HepG2 (cell line): ENCODE data around the gene ATP7A. TPM values are rescaled to one million over a fixed set of nuclear protein-coding genes. Genes with fewer than 3 reads are reported as not detected.

ENCODE experiments used
- ATAC-seq: fragments of 200-7000 bp; cut with Tn5 transposase; 3 replicates; pipeline ENCODE4 v1.9.1; 2020; ENCODE audit warnings: mild to moderate bottlenecking, moderate library complexity
- BruUV-seq: library from RNA; stranded (reverse); fragments of 400-500 nt; replicated peaks from 2 replicates; lab custom pipeline; 2021; lab: Mats Ljungman, UMichigan
- CTCF ChIA-PET: fragments of 300-600 bp; formaldehyde crosslinking; extraction: SDS; loops from one replicate; lab custom pipeline; 2021; ENCODE audit warnings: low total read pairs, inconsistent platforms, low intra/inter-chr PET ratio; lab: Yijun Ruan, JAX
- POLR2A ChIA-PET: fragments of 350-600 bp; sonication (Branson Sonifier 250); formaldehyde crosslinking; loops from one replicate; lab custom pipeline; 2020; ENCODE audit warnings: antibody characterized with exemption, inconsistent platforms; lab: Yijun Ruan, JAX
- DNase-seq: peaks from one replicate; pipeline ENCODE4 v3.0.0-alpha.2; 2015; ENCODE audit warnings: low spot score
- FAIRE-seq: peaks from 3 replicates; lab custom pipeline; 2011; peaks lifted over from hg19 to GRCh38; lab: Jason Lieb, UNC
- H2AFZ ChIP-seq: one replicate; pipeline ENCODE4 v1.6.1; 2011; ENCODE audit warnings: low read length, inconsistent platforms
- H3K27ac ChIP-seq: fragments of 300-600 bp; 3 replicates; pipeline ENCODE4 v1.8.0; 2011; ENCODE audit warnings: mixed run types, mild to moderate bottlenecking, mixed read lengths, low read length, inconsistent platforms; ENCODE audit not compliant: insufficient read depth; ENCODE audit errors: extremely low read length
- H3K27me3 ChIP-seq, 2 experiments: fragments of 200-600 bp in 1 of 2; 2 replicates in 1 of 2; 3 replicates in 1 of 2; pipeline versions ENCODE4 v1.6.0 to v1.8.0; 2011; ENCODE audit warnings: low read length in 2 of 2, mild to moderate bottlenecking in 2 of 2, moderate library complexity in 2 of 2, inconsistent platforms in 1 of 2; ENCODE audit not compliant: insufficient read depth in 2 of 2, control insufficient read depth in 1 of 2
- H3K36me3 ChIP-seq, 2 experiments: fragments of 200-600 bp in 1 of 2; replicated peaks in 1 of 2; 2 replicates in 1 of 2; 3 replicates in 1 of 2; pipeline versions ENCODE4 v1.5.1 to v1.8.0; 2011; ENCODE audit warnings: low read length in 2 of 2, inconsistent platforms in 1 of 2; ENCODE audit not compliant: insufficient read depth in 2 of 2, control insufficient read depth in 1 of 2
- H3K4me1 ChIP-seq: 2 replicates; pipeline ENCODE4 v1.5.1; 2012; ENCODE audit warnings: low read length, inconsistent platforms; ENCODE audit not compliant: insufficient read depth
- H3K4me2 ChIP-seq: 2 replicates; pipeline ENCODE4 v1.6.0; 2011; ENCODE audit warnings: low read depth, low read length, inconsistent platforms
- H3K4me3 ChIP-seq, 3 experiments: fragments of 200-600 bp in 1 of 3; sonication (generic), shearing (Covaris generic) in 1 of 3; replicated peaks in 1 of 3; 2 replicates each; pipeline ENCODE4 v1.5.1; 2011 to 2016; ENCODE audit warnings: low read length in 3 of 3, inconsistent platforms in 2 of 3, low read depth in 2 of 3, mild to moderate bottlenecking in 2 of 3, control low read depth in 1 of 3, mixed read lengths in 1 of 3; ENCODE audit not compliant: insufficient read depth in 1 of 3
- H3K79me2 ChIP-seq: one replicate; pipeline ENCODE4 v1.6.1; 2011; ENCODE audit warnings: low read length, inconsistent platforms; ENCODE audit not compliant: insufficient read depth
- H3K9ac ChIP-seq: 2 replicates; pipeline ENCODE4 v1.6.0; 2011; ENCODE audit warnings: mild to moderate bottlenecking, low read depth, low read length, inconsistent platforms; ENCODE audit not compliant: insufficient read depth
- H3K9me3 ChIP-seq: 2 replicates; pipeline ENCODE4 v1.5.1; 2012; ENCODE audit warnings: mild to moderate bottlenecking, low read length
- H4K20me1 ChIP-seq: 2 replicates; pipeline ENCODE4 v1.6.0; 2011; ENCODE audit warnings: inconsistent platforms, mild to moderate bottlenecking, low read length, moderate library complexity; ENCODE audit not compliant: insufficient read depth
- HOXA3 ChIP-seq: sonication (generic); formaldehyde crosslinking; IDR thresholded peaks from 2 replicates; pipeline ENCODE4 v1.5.0; 2020; ENCODE audit warnings: missing genetic modification reagents
- MAF1 ChIP-seq: sonication (generic); formaldehyde crosslinking; IDR thresholded peaks from 2 replicates; pipeline ENCODE4 v1.5.0; 2020; ENCODE audit warnings: missing genetic modification reagents, borderline replicate concordance
- MEIS2 ChIP-seq: sonication (generic); formaldehyde crosslinking; IDR thresholded peaks from 2 replicates; pipeline ENCODE4 v1.9.0; 2021; ENCODE audit warnings: mild to moderate bottlenecking, missing genetic modification reagents
- NFATC3 ChIP-seq: sonication (generic); formaldehyde crosslinking; IDR thresholded peaks from 2 replicates; pipeline ENCODE4 v1.5.1; 2020; ENCODE audit warnings: mild to moderate bottlenecking, missing genetic modification reagents
- NFYB ChIP-seq: sonication (generic); formaldehyde crosslinking; IDR thresholded peaks from 2 replicates; pipeline ENCODE4 v1.4.0; 2020; ENCODE audit warnings: missing genetic modification reagents
- SIX1 ChIP-seq: sonication (generic); formaldehyde crosslinking; IDR thresholded peaks from 2 replicates; pipeline ENCODE4 v1.4.0; 2020; ENCODE audit warnings: missing genetic modification reagents, borderline replicate concordance
- ZBTB20 ChIP-seq: sonication (generic); formaldehyde crosslinking; IDR thresholded peaks from 2 replicates; pipeline ENCODE4 v1.8.1; 2023; ENCODE audit warnings: missing genetic modification reagents, low read depth, mild to moderate bottlenecking, borderline replicate concordance
- ZEB1 ChIP-seq: IDR thresholded peaks from 2 replicates; pipeline ENCODE4 v1.6.1; 2012; ENCODE audit warnings: mild to moderate bottlenecking, low read depth, inconsistent platforms; ENCODE audit not compliant: insufficient replicate concordance
- ZNF343 ChIP-seq: sonication (generic); formaldehyde crosslinking; IDR thresholded peaks from 2 replicates; pipeline ENCODE4 v1.4.0; 2020; ENCODE audit warnings: mild to moderate bottlenecking, missing genetic modification reagents
- ZNF563 ChIP-seq: sonication (generic); formaldehyde crosslinking; IDR thresholded peaks from 2 replicates; pipeline ENCODE4 v1.8.0; 2022; ENCODE audit warnings: mild to moderate bottlenecking, moderate library complexity, missing genetic modification reagents
- ZNF567 ChIP-seq: sonication (generic); formaldehyde crosslinking; IDR thresholded peaks from 2 replicates; pipeline ENCODE4 v1.8.1; 2023; ENCODE audit warnings: mild to moderate bottlenecking, missing genetic modification reagents, borderline replicate concordance
- ZNF598 ChIP-seq: sonication (generic); formaldehyde crosslinking; IDR thresholded peaks from 2 replicates; pipeline ENCODE4 v1.5.1; 2020; ENCODE audit warnings: mild to moderate bottlenecking, missing genetic modification reagents, borderline replicate concordance
- ZNF724P ChIP-seq: sonication (generic); formaldehyde crosslinking; IDR thresholded peaks from 2 replicates; pipeline ENCODE4 v1.8.0; 2022; ENCODE audit warnings: missing genetic modification reagents, borderline replicate concordance
- ZNF775 ChIP-seq: sonication (generic); formaldehyde crosslinking; IDR thresholded peaks from 2 replicates; pipeline ENCODE4 v1.4.0; 2020; ENCODE audit warnings: missing genetic modification reagents, mild to moderate bottlenecking, moderate library complexity, borderline replicate concordance
- ZNF879 ChIP-seq: sonication (generic); formaldehyde crosslinking; IDR thresholded peaks from 2 replicates; pipeline ENCODE4 v1.8.1; 2023; ENCODE audit warnings: missing genetic modification reagents
- WGBS: methylation state at CpG from one replicate; pipeline ENCODE4 v1.1.6; 2017; ENCODE audit warnings: low lambda C conversion rate; 5-methylcytosine and 5-hydroxymethylcytosine counted together
- in situ Hi-C: cut with HindIII; loops from 2 replicates; pipeline ENCODE4 v1.10.0; 2017; ENCODE audit warnings: low pct_unique_long_range_greater_than_20kb; ENCODE audit not compliant: extremely low pct_ligation_motif_present
- intact Hi-C: fragments of 100-400 bp; cut with micrococcal nuclease; formaldehyde crosslinking; loops from one replicate; pipeline ENCODE4 v1.10.0; 2022; ENCODE audit not compliant: unreplicated experiment
- polyA plus RNA-seq, 8 experiments: library from polyadenylated mRNA; depleted of rRNA in 3 of 8; stranded (reverse) in 7 of 8; unstranded in 1 of 8; fragments of >200 nt; fragmentation: Illumina TruSeq in 4 of 8; extraction: Trizol in 4 of 8; gene quantifications; 2 replicates each; pipeline versions ENCODE4 v1.2.1 to v1.2.3, GENCODE V29; 2011 to 2016; ENCODE audit warnings: low read depth in 4 of 8, missing spikeins in 1 of 8, mixed read lengths in 1 of 8; ENCODE audit not compliant: insufficient read depth in 1 of 8
- total RNA-seq, 5 experiments: library from RNA; depleted of rRNA; stranded (reverse); fragments of >200 nt; fragmentation: Illumina TruSeq; extraction: Trizol; gene quantifications; 2 replicates each; pipeline ENCODE4 v1.2.3, GENCODE V29; 2016; ENCODE audit warnings: low read depth in 1 of 5
- TF ChIP-seq, protein P1 (sequence below): sonication (generic); formaldehyde crosslinking; IDR thresholded peaks from 2 replicates; pipeline ENCODE4 v1.5.0; 2020; ENCODE audit warnings: missing genetic modification reagents
- TF ChIP-seq, protein P2 (sequence below): sonication (generic); formaldehyde crosslinking; conservative IDR thresholded peaks from 2 replicates; pipeline ENCODE4 v1.8.1; 2023; ENCODE audit warnings: missing genetic modification reagents
- TF ChIP-seq, protein P3 (sequence below): sonication (generic); formaldehyde crosslinking; IDR thresholded peaks from 2 replicates; pipeline ENCODE4 v1.4.0; 2020; ENCODE audit warnings: missing genetic modification reagents
- TF ChIP-seq, protein P4 (sequence below): sonication (generic); formaldehyde crosslinking; IDR thresholded peaks from 2 replicates; pipeline ENCODE4 v1.5.0; 2020; ENCODE audit warnings: missing genetic modification reagents

The ATP7A gene
- total and polyA plus RNA-seq, 2 of the 13 experiments (the other 11 are each of a cell fraction or from before 2014, with no cell fraction given), result 1.7 to 4.7 TPM

DNA sequence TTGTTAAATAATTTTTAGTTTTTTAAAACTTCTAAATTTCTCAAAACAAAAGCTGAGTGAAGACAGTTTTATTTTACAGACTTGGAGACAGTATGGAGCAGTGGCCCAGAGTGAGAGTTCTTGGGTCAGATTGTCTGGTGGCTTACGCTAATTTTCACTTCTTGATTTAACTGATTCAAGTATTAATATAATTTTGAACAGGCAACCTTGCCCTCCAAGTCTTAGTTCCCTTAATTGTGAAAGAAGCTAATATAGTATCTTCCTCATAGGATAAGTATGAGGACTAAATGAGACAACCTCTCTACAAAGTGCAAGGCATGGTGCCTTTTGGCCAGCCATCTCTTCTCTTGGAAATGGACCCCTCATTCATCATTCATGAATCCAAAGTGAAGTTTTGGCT is 25.4 kb downstream of the ATP7A start:
- no peak overlapping the region for H3K27ac ChIP-seq
- H3K9ac ChIP-seq, result no peak overlapping the region
- H3K4me3 ChIP-seq, result no peak overlapping the region
- TF ChIP-seq MAF1, result no peak
- TF ChIP-seq, protein P1, sequence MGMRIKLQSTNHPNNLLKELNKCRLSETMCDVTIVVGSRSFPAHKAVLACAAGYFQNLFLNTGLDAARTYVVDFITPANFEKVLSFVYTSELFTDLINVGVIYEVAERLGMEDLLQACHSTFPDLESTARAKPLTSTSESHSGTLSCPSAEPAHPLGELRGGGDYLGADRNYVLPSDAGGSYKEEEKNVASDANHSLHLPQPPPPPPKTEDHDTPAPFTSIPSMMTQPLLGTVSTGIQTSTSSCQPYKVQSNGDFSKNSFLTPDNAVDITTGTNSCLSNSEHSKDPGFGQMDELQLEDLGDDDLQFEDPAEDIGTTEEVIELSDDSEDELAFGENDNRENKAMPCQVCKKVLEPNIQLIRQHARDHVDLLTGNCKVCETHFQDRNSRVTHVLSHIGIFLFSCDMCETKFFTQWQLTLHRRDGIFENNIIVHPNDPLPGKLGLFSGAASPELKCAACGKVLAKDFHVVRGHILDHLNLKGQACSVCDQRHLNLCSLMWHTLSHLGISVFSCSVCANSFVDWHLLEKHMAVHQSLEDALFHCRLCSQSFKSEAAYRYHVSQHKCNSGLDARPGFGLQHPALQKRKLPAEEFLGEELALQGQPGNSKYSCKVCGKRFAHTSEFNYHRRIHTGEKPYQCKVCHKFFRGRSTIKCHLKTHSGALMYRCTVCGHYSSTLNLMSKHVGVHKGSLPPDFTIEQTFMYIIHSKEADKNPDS (CRISPR knock-in tag), result no peak
- TF ChIP-seq HOXA3 (CRISPR knock-in tag), result no peak
- no peak for TF ChIP-seq ZNF598 (CRISPR knock-in tag)
- TF ChIP-seq SIX1 (CRISPR knock-in tag), result no peak
- TF ChIP-seq, protein P2, sequence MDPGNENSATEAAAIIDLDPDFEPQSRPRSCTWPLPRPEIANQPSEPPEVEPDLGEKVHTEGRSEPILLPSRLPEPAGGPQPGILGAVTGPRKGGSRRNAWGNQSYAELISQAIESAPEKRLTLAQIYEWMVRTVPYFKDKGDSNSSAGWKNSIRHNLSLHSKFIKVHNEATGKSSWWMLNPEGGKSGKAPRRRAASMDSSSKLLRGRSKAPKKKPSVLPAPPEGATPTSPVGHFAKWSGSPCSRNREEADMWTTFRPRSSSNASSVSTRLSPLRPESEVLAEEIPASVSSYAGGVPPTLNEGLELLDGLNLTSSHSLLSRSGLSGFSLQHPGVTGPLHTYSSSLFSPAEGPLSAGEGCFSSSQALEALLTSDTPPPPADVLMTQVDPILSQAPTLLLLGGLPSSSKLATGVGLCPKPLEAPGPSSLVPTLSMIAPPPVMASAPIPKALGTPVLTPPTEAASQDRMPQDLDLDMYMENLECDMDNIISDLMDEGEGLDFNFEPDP (CRISPR knock-in tag), result no peak
- TF ChIP-seq ZNF879 (CRISPR knock-in tag), result no peak
- TF ChIP-seq NFATC3, result no peak
- TF ChIP-seq ZBTB20, result no peak
- TF ChIP-seq ZEB1, result no peak
- no peak for TF ChIP-seq NFYB
- TF ChIP-seq ZNF775 (CRISPR knock-in tag), result no peak
- TF ChIP-seq MEIS2 (CRISPR knock-in tag), result no peak
- no peak for TF ChIP-seq ZNF567 (CRISPR knock-in tag)
- TF ChIP-seq, protein P3, sequence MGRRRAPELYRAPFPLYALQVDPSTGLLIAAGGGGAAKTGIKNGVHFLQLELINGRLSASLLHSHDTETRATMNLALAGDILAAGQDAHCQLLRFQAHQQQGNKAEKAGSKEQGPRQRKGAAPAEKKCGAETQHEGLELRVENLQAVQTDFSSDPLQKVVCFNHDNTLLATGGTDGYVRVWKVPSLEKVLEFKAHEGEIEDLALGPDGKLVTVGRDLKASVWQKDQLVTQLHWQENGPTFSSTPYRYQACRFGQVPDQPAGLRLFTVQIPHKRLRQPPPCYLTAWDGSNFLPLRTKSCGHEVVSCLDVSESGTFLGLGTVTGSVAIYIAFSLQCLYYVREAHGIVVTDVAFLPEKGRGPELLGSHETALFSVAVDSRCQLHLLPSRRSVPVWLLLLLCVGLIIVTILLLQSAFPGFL, result no peak
- no peak for TF ChIP-seq ZNF343 (CRISPR knock-in tag)
- no peak for TF ChIP-seq ZNF563 (CRISPR knock-in tag)
- TF ChIP-seq, protein P4, sequence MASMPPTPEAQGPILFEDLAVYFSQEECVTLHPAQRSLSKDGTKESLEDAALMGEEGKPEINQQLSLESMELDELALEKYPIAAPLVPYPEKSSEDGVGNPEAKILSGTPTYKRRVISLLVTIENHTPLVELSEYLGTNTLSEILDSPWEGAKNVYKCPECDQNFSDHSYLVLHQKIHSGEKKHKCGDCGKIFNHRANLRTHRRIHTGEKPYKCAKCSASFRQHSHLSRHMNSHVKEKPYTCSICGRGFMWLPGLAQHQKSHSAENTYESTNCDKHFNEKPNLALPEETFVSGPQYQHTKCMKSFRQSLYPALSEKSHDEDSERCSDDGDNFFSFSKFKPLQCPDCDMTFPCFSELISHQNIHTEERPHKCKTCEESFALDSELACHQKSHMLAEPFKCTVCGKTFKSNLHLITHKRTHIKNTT, result no peak
- TF ChIP-seq ZNF724P (CRISPR knock-in tag), result no peak
- TF ChIP-seq, all 625 proteins: peak for 0
- CTCF ChIA-PET, result no interaction called here
- H3K79me2 ChIP-seq, result no peaks in the 10 kb centered on the region
- intact Hi-C loops, result no loop called here
- no peaks in the 10 kb centered on the region for H3K36me3 ChIP-seq
- no peaks in the 10 kb centered on the region for H3K4me1 ChIP-seq
- H3K4me2 ChIP-seq, result no peak overlapping the region
- DNase-seq, result no peak
- no peaks in the 10 kb centered on the region for H3K9me3 ChIP-seq
- no peaks in the 10 kb centered on the region for H4K20me1 ChIP-seq
- FAIRE-seq, result no peak
- H2AFZ ChIP-seq, result no peak overlapping the region
- BruUV-seq, result no TSS peak
- in situ Hi-C loops, result no loop called here
- no peak for ATAC-seq
- WGBS, result 92% methylated on average over 1 of the region's 1 CpG
- H3K27me3 ChIP-seq, result no peaks in the 10 kb centered on the region
- POLR2A ChIA-PET, result no interaction called here
